GM06990 (cell line): Measurements from ENCODE around the gene COL15A1.

Experiments
- DNase-seq: peaks from one replicate; pipeline ENCODE4 v3.0.0-alpha.2; 2011; ENCODE audit not compliant: insufficient read length; ENCODE audit errors: extremely low read depth
- H3K27me3 ChIP-seq: replicated peaks from 2 replicates; pipeline ENCODE4 v1.6.0; 2011; ENCODE audit warnings: low read length; ENCODE audit not compliant: control insufficient read depth, insufficient read depth
- H3K36me3 ChIP-seq: 2 replicates; pipeline ENCODE4 v1.5.1; 2011; ENCODE audit warnings: low read length; ENCODE audit not compliant: control insufficient read depth, insufficient read depth
- H3K4me3 ChIP-seq: replicated peaks from 2 replicates; pipeline ENCODE4 v1.5.1; 2011; ENCODE audit warnings: low read depth, mild to moderate bottlenecking, control low read depth, low read length
- TF ChIP-seq, protein P1 (sequence below): IDR thresholded peaks from 2 replicates; pipeline ENCODE4 v1.5.1; 2011; ENCODE audit warnings: low read length, control low read depth, mild to moderate bottlenecking, inconsistent platforms; ENCODE audit not compliant: insufficient read depth, poor library complexity, severe bottlenecking

COL15A1 gene

DNA sequence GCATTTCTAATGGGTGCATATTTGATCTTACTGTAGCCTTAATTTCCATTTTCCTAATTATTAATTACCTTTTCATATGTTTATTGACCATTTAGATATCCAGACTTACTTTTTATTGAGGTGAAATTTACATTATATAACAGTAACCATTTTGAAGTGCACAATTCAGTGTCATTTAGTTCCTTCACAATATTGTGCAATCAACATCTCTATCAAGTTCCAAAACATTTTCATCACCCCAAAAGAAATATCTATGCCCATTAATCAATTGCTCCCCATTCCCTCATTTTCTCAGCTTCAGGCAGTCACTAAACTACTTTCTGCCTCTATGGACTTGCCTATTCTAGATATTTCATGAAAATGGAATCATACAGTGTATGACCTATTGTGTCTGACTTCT, 5.9 kb downstream of the COL15A1 start:
- TF ChIP-seq, protein P1, sequence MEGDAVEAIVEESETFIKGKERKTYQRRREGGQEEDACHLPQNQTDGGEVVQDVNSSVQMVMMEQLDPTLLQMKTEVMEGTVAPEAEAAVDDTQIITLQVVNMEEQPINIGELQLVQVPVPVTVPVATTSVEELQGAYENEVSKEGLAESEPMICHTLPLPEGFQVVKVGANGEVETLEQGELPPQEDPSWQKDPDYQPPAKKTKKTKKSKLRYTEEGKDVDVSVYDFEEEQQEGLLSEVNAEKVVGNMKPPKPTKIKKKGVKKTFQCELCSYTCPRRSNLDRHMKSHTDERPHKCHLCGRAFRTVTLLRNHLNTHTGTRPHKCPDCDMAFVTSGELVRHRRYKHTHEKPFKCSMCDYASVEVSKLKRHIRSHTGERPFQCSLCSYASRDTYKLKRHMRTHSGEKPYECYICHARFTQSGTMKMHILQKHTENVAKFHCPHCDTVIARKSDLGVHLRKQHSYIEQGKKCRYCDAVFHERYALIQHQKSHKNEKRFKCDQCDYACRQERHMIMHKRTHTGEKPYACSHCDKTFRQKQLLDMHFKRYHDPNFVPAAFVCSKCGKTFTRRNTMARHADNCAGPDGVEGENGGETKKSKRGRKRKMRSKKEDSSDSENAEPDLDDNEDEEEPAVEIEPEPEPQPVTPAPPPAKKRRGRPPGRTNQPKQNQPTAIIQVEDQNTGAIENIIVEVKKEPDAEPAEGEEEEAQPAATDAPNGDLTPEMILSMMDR = no peak
- H3K27me3 ChIP-seq = no peaks in the 10 kb centered on the region; the same call in 1 of the 2 replicates
- no peak for DNase-seq
- H3K4me3 ChIP-seq = no peak overlapping the region
- H3K36me3 ChIP-seq = no peaks in the 10 kb centered on the region

DNA sequence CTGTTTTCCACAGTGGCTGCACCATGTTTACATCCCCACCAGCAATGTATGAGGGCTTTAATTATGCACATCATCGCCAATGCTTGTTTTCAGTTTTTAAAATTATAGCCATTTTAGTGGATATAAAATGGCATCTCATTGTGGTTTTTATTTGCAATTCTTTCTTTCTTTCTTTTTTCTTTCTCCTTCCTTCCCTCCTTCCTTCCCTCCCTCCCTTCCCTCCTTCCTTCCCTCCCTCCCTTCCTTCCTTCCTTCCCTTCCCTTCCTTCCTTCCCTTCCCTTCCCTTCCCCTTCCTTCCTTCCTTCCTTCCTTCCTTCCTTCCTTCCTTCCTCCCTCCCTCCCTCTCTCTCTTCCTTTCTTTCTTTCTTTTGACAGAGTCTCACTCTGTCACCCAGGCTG, 6.6 kb downstream of the COL15A1 start:
- TF ChIP-seq, protein P1 = no peak
- H3K4me3 ChIP-seq = no peak overlapping the region
- no peaks in the 10 kb centered on the region for H3K36me3 ChIP-seq
- no peak for DNase-seq
- H3K27me3 ChIP-seq = no peaks in the 10 kb centered on the region; the same call in 1 of the 2 replicates

DNA sequence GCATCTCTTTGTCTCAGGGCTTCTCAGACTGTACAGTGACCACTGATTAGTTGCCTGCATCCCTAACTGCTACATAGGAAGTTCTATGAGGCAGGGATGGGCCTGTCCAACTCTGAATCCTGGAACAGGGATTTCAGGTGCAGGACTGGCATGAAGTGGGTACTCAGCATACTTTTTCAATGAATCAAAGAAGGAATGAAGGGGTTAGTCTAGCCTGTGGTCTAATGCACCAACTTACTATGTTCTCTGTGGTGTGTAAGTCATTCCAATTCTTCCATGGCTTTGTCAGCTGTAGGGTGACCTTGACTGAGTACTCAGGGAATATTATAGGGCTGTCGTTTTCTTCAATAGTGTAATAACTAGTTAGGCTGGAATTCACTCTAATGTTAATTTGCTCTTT, 8.3 kb downstream of the COL15A1 start:
- no peaks in the 10 kb centered on the region; the same call in 1 of the 2 replicates for H3K27me3 ChIP-seq
- TF ChIP-seq, protein P1 = no peak
- H3K4me3 ChIP-seq = no peak overlapping the region
- no peaks in the 10 kb centered on the region for H3K36me3 ChIP-seq
- no peak for DNase-seq

DNA sequence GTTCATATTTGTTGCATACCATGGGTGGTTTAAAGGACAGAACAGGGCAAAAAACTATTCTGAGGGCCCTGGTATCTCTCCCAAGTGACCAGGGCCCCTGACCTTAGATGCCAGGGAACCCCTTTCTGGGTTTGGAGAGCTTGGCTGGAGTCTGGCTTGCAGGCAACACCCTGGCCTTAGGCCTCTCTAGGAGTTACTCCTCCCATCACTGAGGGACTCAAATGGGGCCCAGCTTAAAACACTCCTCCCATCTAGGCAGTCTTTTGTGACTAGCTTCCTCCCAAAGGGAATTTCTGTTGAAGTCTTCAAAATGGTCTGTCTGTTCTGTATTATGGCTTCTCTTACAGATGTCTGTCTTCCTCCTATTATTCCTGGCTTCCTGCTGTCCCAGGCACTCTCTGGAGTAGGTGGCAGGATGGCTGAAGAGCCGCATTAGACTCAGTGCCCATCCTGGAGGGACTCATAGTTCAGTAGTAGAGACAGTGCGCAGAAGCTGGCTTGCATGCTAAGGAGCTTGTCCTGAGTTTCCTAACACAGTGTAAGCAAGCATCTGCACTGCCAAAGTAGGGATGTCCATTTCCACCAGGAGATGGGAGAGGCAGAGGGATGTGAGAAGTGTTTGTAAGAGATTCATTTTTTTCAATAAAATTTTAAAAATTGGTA, 10.0 kb downstream of the COL15A1 start:
- no peaks in the 10 kb centered on the region; the same call in 1 of the 2 replicates for H3K27me3 ChIP-seq
- DNase-seq = no peak
- TF ChIP-seq, protein P1 = no peak
- no peak overlapping the region for H3K4me3 ChIP-seq
- H3K36me3 ChIP-seq = no peaks in the 10 kb centered on the region

DNA sequence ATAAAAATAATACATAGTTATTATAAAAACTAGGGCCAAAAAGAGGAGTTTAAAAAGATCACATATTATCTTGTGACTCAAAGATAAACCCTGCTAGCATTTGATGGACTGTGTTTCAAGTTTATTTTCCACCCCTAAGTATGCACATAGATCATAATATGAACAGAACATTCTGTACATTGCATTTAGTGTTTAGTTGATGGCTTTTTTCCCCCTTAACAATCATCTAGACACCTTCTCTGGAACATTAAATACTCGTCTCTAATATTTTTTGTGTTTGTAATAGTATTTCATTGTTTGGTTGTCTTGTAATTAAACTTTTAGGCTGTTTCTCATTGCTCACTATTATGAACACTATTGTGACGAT, 10.5 kb downstream of the COL15A1 start:
- no peaks in the 10 kb centered on the region for H3K36me3 ChIP-seq
- DNase-seq = no peak
- H3K4me3 ChIP-seq = no peak overlapping the region
- no peaks in the 10 kb centered on the region; the same call in 1 of the 2 replicates for H3K27me3 ChIP-seq
- TF ChIP-seq, protein P1 = no peak

DNA sequence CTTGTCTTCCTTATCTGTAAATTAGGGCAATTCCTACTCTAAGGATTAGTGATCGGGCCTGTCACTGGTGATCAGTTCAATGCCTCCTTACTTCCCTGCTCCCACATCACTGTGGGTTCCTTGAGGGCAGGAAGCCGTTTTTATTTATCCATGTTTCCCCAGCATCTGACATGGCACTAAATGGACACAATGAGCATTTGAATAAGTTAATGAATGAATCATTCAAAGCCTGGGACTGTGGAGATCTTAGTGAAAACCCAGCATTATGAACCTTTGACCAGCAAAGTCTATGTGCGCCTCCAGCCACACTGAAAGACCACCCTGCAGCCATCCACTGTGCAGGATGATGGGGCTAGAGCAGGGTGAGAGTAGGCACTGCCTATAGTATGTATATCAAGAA, 11.6 kb downstream of the COL15A1 start:
- Histone ChIP-seq H3K27me3 (no peaks in the 10 kb centered on the region; the same call in 1 of the 2 replicates), H3K36me3 (no peaks in the 10 kb centered on the region), H3K4me3 (no peak overlapping the region)
- DNase-seq = no peak
- TF ChIP-seq, protein P1 = no peak
